Stomach (tissue), 4 donors: ENCODE data around the gene MAST4.

ENCODE experiments used
- CTCF ChIP-seq, 7 experiments: fragments of 450-650 bp in 4 of 7; fragments of 200-600 bp in 3 of 7; sonication (generic) in 3 of 7; IDR thresholded peaks; one replicate each; pipeline ENCODE4 v1.5.1; 2016 to 2019; ENCODE audit warnings: antibody characterized with exemption in 7 of 7, control low read depth in 2 of 7, mild to moderate bottlenecking in 1 of 7
- EP300 ChIP-seq: sonication (generic); formaldehyde crosslinking; IDR thresholded peaks from one replicate; pipeline ENCODE4 v1.6.1; 2017; ENCODE audit warnings: antibody characterized with exemption
- POLR2A ChIP-seq, 4 donors: fragments of 450-650 bp; IDR thresholded peaks; one replicate each; pipeline ENCODE4 v1.6.1; 2016; ENCODE audit warnings: antibody characterized with exemption in 4 of 4, control low read depth in 2 of 4, mild to moderate bottlenecking in 1 of 4, moderate library complexity in 1 of 4
- POLR2AphosphoS5 ChIP-seq, 3 donors: sonication (generic); formaldehyde crosslinking; IDR thresholded peaks; one replicate each; pipeline ENCODE4 v1.6.1; 2016; ENCODE audit warnings: antibody characterized with exemption in 3 of 3

GRCh38 chr5:66992547-66992946 lies 396.4 kb downstream of the MAST4 start:
- TF ChIP-seq CTCF (IDR thresholded peaks at IDR 0.05): no peak
- TF ChIP-seq POLR2A (IDR thresholded peaks at IDR 0.05): no peak
- TF ChIP-seq POLR2AphosphoS5 (IDR thresholded peaks at IDR 0.05): no peak
- no peak for TF ChIP-seq EP300
